WI38 (cell line): ENCODE data around the gene HSP90AB1.
A peak's percentile ranks its signal among the peaks of the same experiment; 100 is the strongest.

Source experiments
- H3K4me3 ChIP-seq: 2 replicates; pipeline ENCODE4 v1.5.1; 2011; ENCODE audit warnings: low read depth, mild to moderate bottlenecking, control low read depth, low read length
- CTCF ChIP-seq: IDR thresholded peaks from 2 replicates; pipeline ENCODE4 v1.5.1; 2012; ENCODE audit warnings: low read depth, mild to moderate bottlenecking, control low read depth, low read length

Gene HSP90AB1

GRCh38 chr6:44238687-44239350, 8.1 kb upstream of the HSP90AB1 start:
- TF ChIP-seq CTCF = no peak
- H3K4me3 ChIP-seq = no peak overlapping the region

- H3K4me3 ChIP-seq = no peak overlapping the region
- TF ChIP-seq CTCF = no peak
These were observed 3.6 kb upstream of the HSP90AB1 start for GRCh38 chr6:44243345-44243744.

GRCh38 chr6:44245391-44245911, 1.4 kb upstream of the HSP90AB1 start:
- no peak overlapping the region; the same call in 1 of the 2 replicates for H3K4me3 ChIP-seq
- no peak for TF ChIP-seq CTCF

- H3K4me3 ChIP-seq = peak overlapping the region; percentile 100
- no peak for TF ChIP-seq CTCF
These were observed 814 bp upstream of the HSP90AB1 start for GRCh38 chr6:44245912-44246662.

- H3K4me3 ChIP-seq = peak overlapping the region; percentile 100
- TF ChIP-seq CTCF = no peak
These were observed 719 bp downstream of the HSP90AB1 start for GRCh38 chr6:44247338-44248302.

- peak overlapping the region; percentile 100 for H3K4me3 ChIP-seq
- TF ChIP-seq CTCF = no peak
These were observed 1.7 kb downstream of the HSP90AB1 start for GRCh38 chr6:44248579-44248978.
